Measurements from ENCODE around the gene C2orf76.

Gene C2orf76

GRCh38 chr2:119264781-119265692 lies 101.6 kb downstream of the C2orf76 start:
- DNase-seq (ENCODE audit: low read depth in 2 of 2) = no peak

DNA sequence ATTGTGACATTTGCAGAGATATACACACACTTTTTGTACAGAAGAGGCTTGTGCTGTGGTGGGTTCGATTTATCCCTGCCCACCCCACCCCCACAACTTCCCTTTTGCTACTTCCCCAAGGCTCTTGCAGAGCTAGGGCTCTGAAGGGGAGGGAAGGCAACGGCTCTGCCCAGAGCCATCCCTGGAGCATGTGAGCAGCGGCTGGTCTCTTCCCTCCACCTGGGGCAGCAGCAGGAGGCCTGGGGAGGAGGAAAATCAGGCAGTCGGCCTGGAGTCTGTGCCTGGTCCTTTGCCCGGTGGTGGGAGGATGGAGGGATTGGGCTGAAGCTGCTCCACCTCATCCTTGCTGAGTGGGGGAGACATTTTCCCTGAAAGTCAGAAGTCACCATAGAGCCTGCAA lies 103.0 kb downstream of the C2orf76 start:
- DNase-seq (ENCODE audit: low read depth in 2 of 2) = no peak

- no peak for DNase-seq (ENCODE audit: low read depth in 2 of 2)
These were observed 103.6 kb downstream of the C2orf76 start for GRCh38 chr2:119263025-119263424.

DNA sequence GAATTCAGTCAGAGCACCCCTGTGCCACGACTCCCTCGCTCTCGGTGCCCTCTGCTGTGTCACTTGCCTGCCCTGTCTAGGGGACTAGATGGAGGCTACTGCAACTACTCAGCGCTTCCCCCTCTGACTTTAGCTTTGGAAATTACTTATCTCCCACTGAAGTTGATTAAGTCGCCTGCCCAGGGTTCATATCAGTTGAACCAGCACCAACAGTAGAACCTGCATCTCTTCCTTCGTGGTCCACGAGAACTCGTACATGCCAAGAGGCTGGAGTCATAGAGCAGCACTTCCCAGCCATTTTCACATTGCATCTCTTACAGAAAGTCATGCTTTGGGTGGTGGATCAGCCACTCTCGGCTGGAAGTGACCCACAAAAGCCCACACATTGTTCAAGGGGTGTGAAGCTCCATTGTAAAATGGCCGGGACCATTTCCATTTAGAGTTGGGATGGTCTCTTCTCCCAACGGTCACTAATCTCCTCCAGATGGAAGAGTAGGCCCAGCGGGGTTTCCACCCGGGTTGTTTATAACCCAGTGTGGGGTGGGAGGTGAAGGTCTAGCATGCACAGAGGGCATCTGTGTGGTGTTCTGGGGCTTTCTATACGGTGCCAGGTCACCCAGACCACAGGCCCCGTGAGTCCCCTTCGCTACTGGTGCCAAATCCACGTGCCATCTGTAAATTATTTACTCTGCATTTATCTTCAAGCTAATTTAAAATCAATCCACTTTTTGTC lies 105.0 kb downstream of the C2orf76 start:
- DNase-seq (ENCODE audit: low read depth in 2 of 2) = no peak

DNA sequence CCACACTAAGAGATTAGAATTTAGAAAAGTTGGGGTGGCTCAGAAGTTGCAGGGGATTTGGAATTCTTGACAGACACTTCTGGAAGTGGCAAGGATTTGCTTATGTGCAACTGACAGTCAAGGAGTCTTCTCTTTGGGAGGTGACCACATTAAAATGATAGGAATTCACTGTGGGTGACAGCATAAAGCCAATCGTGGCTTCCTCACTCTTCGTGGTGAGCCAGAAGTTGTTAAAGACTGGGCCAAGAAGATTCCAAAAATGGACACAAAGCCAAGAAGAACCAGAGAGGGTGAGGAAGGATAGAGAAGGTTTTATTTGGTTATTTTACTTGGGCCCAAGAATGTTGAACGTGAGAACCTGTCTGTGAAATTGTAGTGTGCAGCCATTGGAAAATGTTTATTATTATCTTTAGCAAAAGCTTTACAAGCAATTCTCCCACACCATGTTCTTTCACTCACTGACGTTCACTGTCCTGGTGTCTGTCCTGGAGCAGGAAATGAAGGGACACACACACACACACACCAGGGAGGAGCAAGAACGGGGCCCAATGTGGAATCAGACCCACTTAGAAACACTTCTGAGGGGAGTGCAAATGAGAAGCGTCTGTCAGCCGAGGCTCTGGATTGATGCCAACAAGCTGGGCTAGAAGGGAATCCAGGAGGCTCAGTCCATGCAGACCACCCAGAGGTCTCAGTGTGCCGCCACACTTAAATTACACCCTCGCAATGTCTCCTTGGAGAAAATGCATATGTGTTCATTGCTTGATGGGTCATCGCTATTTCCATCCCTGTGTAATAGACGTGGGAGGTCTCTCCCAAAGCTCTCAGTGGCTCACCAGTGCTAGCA lies 105.8 kb downstream of the C2orf76 start:
- no peak for DNase-seq (ENCODE audit: low read depth in 2 of 2)

DNA sequence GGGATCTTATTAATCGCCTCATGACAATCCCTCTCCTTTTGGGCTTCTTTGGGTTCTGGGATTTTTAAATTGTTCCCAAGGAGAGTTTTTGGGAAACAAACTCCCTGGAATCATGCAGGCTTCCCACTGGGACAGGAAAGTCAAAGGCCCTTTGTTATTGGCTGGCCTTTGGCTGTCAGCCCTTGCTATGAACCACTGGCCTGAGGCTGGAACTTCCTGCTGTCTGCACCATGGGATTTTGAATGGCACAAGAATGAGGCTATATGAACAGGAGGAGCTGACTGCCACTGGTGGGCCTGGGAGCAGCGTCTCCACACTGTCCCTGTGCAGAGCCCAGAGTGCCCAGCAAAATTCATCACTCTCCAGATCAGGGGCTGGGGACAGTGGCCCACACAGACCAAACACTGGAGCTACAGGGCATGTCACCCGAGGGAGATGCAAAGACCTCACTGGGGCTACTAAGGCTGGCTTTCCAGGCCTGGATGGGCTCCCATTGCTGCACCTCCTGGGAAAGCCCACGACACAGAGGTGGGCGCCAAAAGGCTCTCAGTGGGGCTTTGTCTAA lies 107.3 kb downstream of the C2orf76 start:
- DNase-seq (ENCODE audit: low read depth in 2 of 2) = no peak

- no peak for DNase-seq (ENCODE audit: low read depth in 2 of 2)
These were observed 109.4 kb downstream of the C2orf76 start for GRCh38 chr2:119257198-119257597.

DNA sequence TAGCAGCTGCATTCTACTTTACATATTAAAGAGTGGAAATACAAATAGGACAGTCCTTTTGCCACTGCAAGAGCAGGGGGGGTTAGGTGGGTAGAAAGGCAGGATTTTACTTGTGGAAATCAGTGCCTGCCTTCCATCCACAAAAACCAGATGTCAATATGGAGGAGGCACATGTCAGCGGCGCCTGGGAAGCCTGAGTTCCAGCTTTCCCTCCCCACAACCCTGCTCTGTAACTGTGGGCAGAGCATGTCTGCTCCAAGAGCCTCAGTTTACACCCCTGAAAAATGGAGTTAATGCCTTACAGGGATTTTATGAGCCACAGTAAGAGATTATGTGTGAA lies 110.1 kb downstream of the C2orf76 start:
- no peak for DNase-seq (ENCODE audit: low read depth in 2 of 2)

DNA sequence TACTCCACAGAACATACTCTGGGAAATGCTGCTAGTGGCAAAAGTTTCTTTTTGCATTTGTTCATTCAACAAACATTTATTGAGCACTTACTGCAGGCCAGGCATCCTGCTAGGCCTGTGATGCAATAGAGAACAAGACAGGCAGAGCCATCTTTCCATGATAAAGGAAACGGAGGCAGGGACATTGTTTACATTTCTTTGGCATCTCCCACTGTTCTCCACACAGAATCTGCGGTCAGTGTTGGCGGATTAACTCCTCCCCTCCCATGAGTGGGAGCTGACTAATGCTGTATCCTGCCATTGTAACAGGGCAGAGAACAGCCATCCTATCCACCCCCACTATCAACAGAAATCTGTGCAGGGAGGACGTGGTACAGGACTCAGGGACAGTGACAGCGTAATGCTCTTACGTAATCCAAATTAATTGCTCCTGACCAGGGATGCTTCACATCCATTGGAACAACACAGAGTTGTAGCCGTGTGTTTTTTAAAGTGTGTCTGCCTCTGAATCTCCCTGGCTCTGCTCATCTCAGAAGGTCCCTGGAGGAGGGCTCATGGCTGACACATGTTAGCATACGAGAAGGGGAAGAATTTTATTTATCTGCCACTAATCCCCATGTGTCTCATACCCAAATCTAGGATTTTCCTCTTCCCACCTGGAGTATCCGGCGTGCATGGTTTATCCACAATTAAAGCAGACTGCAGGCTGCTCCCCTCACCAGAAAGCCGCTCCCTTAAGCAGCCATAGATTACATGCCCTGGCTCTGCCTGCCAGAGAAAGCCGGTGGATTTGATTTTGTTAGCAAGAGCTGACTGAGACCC lies 110.7 kb downstream of the C2orf76 start:
- no peak for DNase-seq (ENCODE audit: low read depth in 2 of 2)

- no peak for DNase-seq (ENCODE audit: low read depth in 2 of 2)
These were observed 112.0 kb downstream of the C2orf76 start for GRCh38 chr2:119254601-119255080.

- DNase-seq (ENCODE audit: low read depth in 2 of 2) = no peak
These were observed 112.7 kb downstream of the C2orf76 start for GRCh38 chr2:119253760-119254600.

GRCh38 chr2:119253114-119253702 lies 113.4 kb downstream of the C2orf76 start:
- no peak for DNase-seq (ENCODE audit: low read depth in 2 of 2)
